ENCODE data around the gene ECD. TPM values are rescaled to one million over a fixed set of nuclear protein-coding genes. Genes with fewer than 3 reads are reported as not detected.

The ECD gene
- total and polyA plus RNA-seq, 10 of the 15 experiments (the other 5 are each of a cell fraction or from before 2014, with no cell fraction given) = 27.3 to 61.6 (median 44.0) TPM

- TF ChIP-seq ZNF274 (IDR thresholded peaks at IDR 0.05; ENCODE audit: insufficient read depth, insufficient read length) (no peak), PAX5 (IDR thresholded peaks at IDR 0.05; ENCODE audit: borderline replicate concordance, low read depth, low read length) (0 out of 2 replicates have a peak, but pooled peaks have one; percentile 37), STAT3 (IDR thresholded peaks at IDR 0.05; ENCODE audit: low read depth, low read length) (no peak), TARDBP (IDR thresholded peaks at IDR 0.05; ENCODE audit: borderline replicate concordance) (0 out of 2 replicates have a peak, but pooled peaks have one; percentile 59), WRNIP1 (IDR thresholded peaks at IDR 0.05; ENCODE audit: borderline replicate concordance, low read depth, low read length) (no peak), GATAD2B (conservative IDR thresholded peaks at IDR 0.05; ENCODE audit: low read depth) (peak; percentile 90), PML (IDR thresholded peaks at IDR 0.05; ENCODE audit: low read length) (peak; percentile 96), SUZ12 (IDR thresholded peaks at IDR 0.05; ENCODE audit: unreplicated experiment) (no peak), LARP7 (IDR thresholded peaks at IDR 0.05) (peak; percentile 55; the same call in 1 of the 2 replicates), TCF7 (IDR thresholded peaks at IDR 0.05; ENCODE audit: borderline replicate concordance) (no peak), MEF2A (IDR thresholded peaks at IDR 0.05; ENCODE audit: insufficient read depth, low read depth, low read length) (peak; percentile 64), RBBP5 (conservative IDR thresholded peaks at IDR 0.05) (0 out of 2 replicates have a peak, but pooled peaks have one; percentile 57), PRDM15 (CRISPR knock-in tag; IDR thresholded peaks at IDR 0.05) (no peak), HDAC6 (IDR thresholded peaks at IDR 0.05; ENCODE audit: unreplicated experiment) (peak; percentile 39), SP1 (IDR thresholded peaks at IDR 0.05; ENCODE audit: low read depth, low read length) (peak; percentile 47), BRCA1 (IDR thresholded peaks at IDR 0.05; ENCODE audit: low read depth, low read length) (peak; percentile 46; the same call in 1 of the 2 replicates), CHD4 (IDR thresholded peaks at IDR 0.05) (no peak), FOS (IDR thresholded peaks at IDR 0.05; ENCODE audit: borderline replicate concordance, extremely low read depth, insufficient read length) (no peak), NFXL1 (IDR thresholded peaks at IDR 0.05; ENCODE audit: borderline replicate concordance) (peak; percentile 99), NR2C1 (IDR thresholded peaks at IDR 0.05) (peak; percentile 39), CREM (IDR thresholded peaks at IDR 0.05; ENCODE audit: low read depth) (peak; percentile 100), NFYA (IDR thresholded peaks at IDR 0.05; ENCODE audit: borderline replicate concordance, low read depth, low read length) (no peak), RCOR1 (conservative IDR thresholded peaks at IDR 0.05; ENCODE audit: low read depth, low read length) (no peak), POLR2AphosphoS5 (IDR thresholded peaks at IDR 0.05; ENCODE audit: low read length) (peak; percentile 96), SIX5 (IDR thresholded peaks at IDR 0.05; ENCODE audit: low read depth, low read length, severe bottlenecking) (peak; percentile 77), POLR2AphosphoS2 (IDR thresholded peaks at IDR 0.05; ENCODE audit: low read depth, low read length) (peak; percentile 95), NRF1 (conservative IDR thresholded peaks at IDR 0.05; ENCODE audit: low read depth, low read length) (no peak)
- TF ChIP-seq, protein P1, sequence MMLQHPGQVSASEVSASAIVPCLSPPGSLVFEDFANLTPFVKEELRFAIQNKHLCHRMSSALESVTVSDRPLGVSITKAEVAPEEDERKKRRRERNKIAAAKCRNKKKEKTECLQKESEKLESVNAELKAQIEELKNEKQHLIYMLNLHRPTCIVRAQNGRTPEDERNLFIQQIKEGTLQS (IDR thresholded peaks at IDR 0.05; ENCODE audit: borderline replicate concordance, extremely low read depth, low read depth, low read length) = peak; percentile 95
- TF ChIP-seq, protein P2, sequence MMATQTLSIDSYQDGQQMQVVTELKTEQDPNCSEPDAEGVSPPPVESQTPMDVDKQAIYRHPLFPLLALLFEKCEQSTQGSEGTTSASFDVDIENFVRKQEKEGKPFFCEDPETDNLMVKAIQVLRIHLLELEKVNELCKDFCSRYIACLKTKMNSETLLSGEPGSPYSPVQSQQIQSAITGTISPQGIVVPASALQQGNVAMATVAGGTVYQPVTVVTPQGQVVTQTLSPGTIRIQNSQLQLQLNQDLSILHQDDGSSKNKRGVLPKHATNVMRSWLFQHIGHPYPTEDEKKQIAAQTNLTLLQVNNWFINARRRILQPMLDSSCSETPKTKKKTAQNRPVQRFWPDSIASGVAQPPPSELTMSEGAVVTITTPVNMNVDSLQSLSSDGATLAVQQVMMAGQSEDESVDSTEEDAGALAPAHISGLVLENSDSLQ (IDR thresholded peaks at IDR 0.05) = no peak
These were observed at the start of gene ECD, which contains the start of gene FAM149B1 (continued) for GRCh38 chr10:73167783-73168464.
